Immature natural killer cell (primary cell): Measurements from ENCODE around the gene RAB3IL1. TPM values are rescaled to one million over a fixed set of nuclear protein-coding genes. Genes with fewer than 3 reads are reported as not detected.
A peak's percentile ranks its signal among the peaks of the same experiment; 100 is the strongest.

Source experiments
- DNase-seq, 3 donors: peaks; one replicate each; pipeline ENCODE4 v3.0.0; 2022; ENCODE audit warnings: mixed read lengths in 1 of 3
- H3K27ac Mint-ChIP-seq, 6 donors: one replicate each; pipeline ENCODE4 v1.8.0; 2020; ENCODE audit warnings: mixed read lengths in 6 of 6, mild to moderate bottlenecking in 5 of 6, inconsistent platforms in 4 of 6, moderate library complexity in 3 of 6
- H3K27me3 Mint-ChIP-seq, 3 donors: one replicate each; pipeline ENCODE4 v1.8.0; 2020 to 2021; ENCODE audit warnings: low read depth in 3 of 3, mild to moderate bottlenecking in 3 of 3, mixed read lengths in 3 of 3, moderate library complexity in 3 of 3, inconsistent platforms in 1 of 3
- H3K36me3 Mint-ChIP-seq, 3 donors: one replicate each; pipeline ENCODE4 v1.8.0; 2020; ENCODE audit warnings: mixed read lengths in 3 of 3, inconsistent platforms in 2 of 3, mild to moderate bottlenecking in 2 of 3
- H3K4me1 Mint-ChIP-seq, 2 donors: one replicate each; pipeline ENCODE4 v1.8.0; 2020; ENCODE audit warnings: inconsistent platforms in 2 of 2, mild to moderate bottlenecking in 2 of 2, mixed read lengths in 2 of 2, moderate library complexity in 1 of 2
- H3K4me3 Mint-ChIP-seq, 5 donors: one replicate each; pipeline ENCODE4 v1.8.0; 2020; ENCODE audit warnings: mild to moderate bottlenecking in 5 of 5, mixed read lengths in 5 of 5, inconsistent platforms in 3 of 5, moderate library complexity in 3 of 5
- H3K9me3 Mint-ChIP-seq, 6 donors: one replicate each; pipeline ENCODE4 v1.8.0; 2020; ENCODE audit warnings: mild to moderate bottlenecking in 6 of 6, mixed read lengths in 6 of 6, inconsistent platforms in 4 of 6, moderate library complexity in 3 of 6
- polyA plus RNA-seq, 3 donors: library from polyadenylated mRNA; unstranded; fragments of 300-500 nt; fragmentation: Illumina TruSeq; gene quantifications; one replicate each; pipeline ENCODE4 v1.2.3, GENCODE V29; 2021

RAB3IL1 gene
- polyA plus RNA-seq, 3 donors from 2014 or later = not detected

GRCh38 chr11:61910187-61911127 is 6.9 kb downstream of the RAB3IL1 start:
- H3K27me3 Mint-ChIP-seq = peaks cover 0 to 8% (median 0%) of the 10 kb centered on the region in 3 donors
- H3K4me3 Mint-ChIP-seq = no peak overlapping the region
- no peaks in the 10 kb centered on the region for H3K9me3 Mint-ChIP-seq
- no peak overlapping the region for H3K27ac Mint-ChIP-seq
- no peaks in the 10 kb centered on the region for H3K4me1 Mint-ChIP-seq
- H3K36me3 Mint-ChIP-seq = no peaks in the 10 kb centered on the region
- DNase-seq = no peak

- peak overlapping the region in 1 of 6 donors; percentile 59 for H3K27ac Mint-ChIP-seq
- no peak for DNase-seq
- H3K27me3 Mint-ChIP-seq = peaks cover 0 to 4% (median 0%) of the 10 kb centered on the region in 3 donors
- no peaks in the 10 kb centered on the region for H3K4me1 Mint-ChIP-seq
- H3K9me3 Mint-ChIP-seq = no peaks in the 10 kb centered on the region
- H3K4me3 Mint-ChIP-seq = no peak overlapping the region
- no peaks in the 10 kb centered on the region for H3K36me3 Mint-ChIP-seq
Observed at GRCh38 chr11:61908730-61909316, 8.5 kb downstream of the RAB3IL1 start.

- Mint-ChIP-seq H3K27ac (peak overlapping the region in 1 of 6 donors; percentile 59), H3K4me3 (no peak overlapping the region), H3K36me3 (no peaks in the 10 kb centered on the region), H3K27me3 (peaks cover 0 to 4% (median 0%) of the 10 kb centered on the region in 3 donors), H3K9me3 (no peaks in the 10 kb centered on the region), H3K4me1 (no peaks in the 10 kb centered on the region)
- DNase-seq = no peak
Observed at GRCh38 chr11:61907871-61908729, 9.3 kb downstream of the RAB3IL1 start.

- Mint-ChIP-seq H3K9me3 (no peaks in the 10 kb centered on the region), H3K36me3 (no peaks in the 10 kb centered on the region), H3K4me1 (no peaks in the 10 kb centered on the region), H3K4me3 (no peak overlapping the region), H3K27me3 (no peaks in the 10 kb centered on the region), H3K27ac (no peak overlapping the region)
- no peak for DNase-seq
Observed at GRCh38 chr11:61907282-61907681, 10.1 kb downstream of the RAB3IL1 start.

GRCh38 chr11:61906522-61906909 is 10.8 kb downstream of the RAB3IL1 start:
- Mint-ChIP-seq H3K9me3 (no peaks in the 10 kb centered on the region), H3K27ac (no peak overlapping the region), H3K36me3 (no peaks in the 10 kb centered on the region), H3K27me3 (no peaks in the 10 kb centered on the region), H3K4me1 (no peaks in the 10 kb centered on the region), H3K4me3 (no peak overlapping the region)
- no peak for DNase-seq

- Mint-ChIP-seq H3K4me3 (no peak overlapping the region), H3K36me3 (no peaks in the 10 kb centered on the region), H3K4me1 (no peaks in the 10 kb centered on the region), H3K9me3 (no peaks in the 10 kb centered on the region), H3K27me3 (peaks cover 0 to 1% (median 0%) of the 10 kb centered on the region in 3 donors), H3K27ac (no peak overlapping the region)
- no peak for DNase-seq
Observed at GRCh38 chr11:61905801-61906521, 11.4 kb downstream of the RAB3IL1 start.

GRCh38 chr11:61905067-61905696 is 12.2 kb downstream of the RAB3IL1 start:
- H3K27ac Mint-ChIP-seq = no peak overlapping the region
- H3K4me3 Mint-ChIP-seq = no peak overlapping the region
- no peaks in the 10 kb centered on the region for H3K9me3 Mint-ChIP-seq
- no peaks in the 10 kb centered on the region for H3K4me1 Mint-ChIP-seq
- DNase-seq = no peak
- no peaks in the 10 kb centered on the region for H3K36me3 Mint-ChIP-seq
- H3K27me3 Mint-ChIP-seq = peaks cover 0 to 3% (median 1%) of the 10 kb centered on the region in 3 donors

GRCh38 chr11:61904539-61905048 is 12.8 kb downstream of the RAB3IL1 start:
- H3K27me3 Mint-ChIP-seq = peaks cover 0 to 3% (median 1%) of the 10 kb centered on the region in 3 donors
- no peaks in the 10 kb centered on the region for H3K36me3 Mint-ChIP-seq
- H3K4me1 Mint-ChIP-seq = no peaks in the 10 kb centered on the region
- no peak for DNase-seq
- no peaks in the 10 kb centered on the region for H3K9me3 Mint-ChIP-seq
- H3K4me3 Mint-ChIP-seq = no peak overlapping the region
- no peak overlapping the region for H3K27ac Mint-ChIP-seq

- DNase-seq = no peak
- Mint-ChIP-seq H3K27me3 (peaks cover 3 to 8% (median 4%) of the 10 kb centered on the region in 3 donors), H3K36me3 (no peaks in the 10 kb centered on the region), H3K27ac (no peak overlapping the region), H3K9me3 (no peaks in the 10 kb centered on the region), H3K4me3 (no peak overlapping the region), H3K4me1 (peaks cover 5 to 6% of the 10 kb centered on the region in 2 donors)
Observed at GRCh38 chr11:61903845-61904244, 13.5 kb downstream of the RAB3IL1 start.

- Mint-ChIP-seq H3K36me3 (no peaks in the 10 kb centered on the region), H3K4me1 (peaks cover 5 to 6% of the 10 kb centered on the region in 2 donors), H3K4me3 (no peak overlapping the region), H3K9me3 (no peaks in the 10 kb centered on the region), H3K27ac (no peak overlapping the region), H3K27me3 (peaks cover 3 to 8% (median 6%) of the 10 kb centered on the region in 3 donors)
- no peak for DNase-seq
Observed at GRCh38 chr11:61902313-61902712, 15.1 kb downstream of the RAB3IL1 start.

GRCh38 chr11:61901397-61901796 is 16.0 kb downstream of the RAB3IL1 start:
- no peak overlapping the region for H3K27ac Mint-ChIP-seq
- H3K4me1 Mint-ChIP-seq = peaks cover 5 to 6% of the 10 kb centered on the region in 2 donors
- H3K4me3 Mint-ChIP-seq = no peak overlapping the region
- no peaks in the 10 kb centered on the region for H3K9me3 Mint-ChIP-seq
- no peaks in the 10 kb centered on the region for H3K36me3 Mint-ChIP-seq
- DNase-seq = no peak
- H3K27me3 Mint-ChIP-seq = peaks cover 3 to 8% (median 6%) of the 10 kb centered on the region in 3 donors

GRCh38 chr11:61900251-61900650 is 17.1 kb downstream of the RAB3IL1 start:
- Mint-ChIP-seq H3K4me3 (no peak overlapping the region), H3K4me1 (peaks cover 5 to 6% of the 10 kb centered on the region in 2 donors), H3K36me3 (no peaks in the 10 kb centered on the region), H3K27me3 (peaks cover 3 to 8% (median 6%) of the 10 kb centered on the region in 3 donors), H3K27ac (no peak overlapping the region), H3K9me3 (no peaks in the 10 kb centered on the region)
- DNase-seq = no peak
